ENCODE data around the gene TMEM179.
A peak's percentile ranks its signal among the peaks of the same experiment; 100 is the strongest.

TMEM179 gene

DNA sequence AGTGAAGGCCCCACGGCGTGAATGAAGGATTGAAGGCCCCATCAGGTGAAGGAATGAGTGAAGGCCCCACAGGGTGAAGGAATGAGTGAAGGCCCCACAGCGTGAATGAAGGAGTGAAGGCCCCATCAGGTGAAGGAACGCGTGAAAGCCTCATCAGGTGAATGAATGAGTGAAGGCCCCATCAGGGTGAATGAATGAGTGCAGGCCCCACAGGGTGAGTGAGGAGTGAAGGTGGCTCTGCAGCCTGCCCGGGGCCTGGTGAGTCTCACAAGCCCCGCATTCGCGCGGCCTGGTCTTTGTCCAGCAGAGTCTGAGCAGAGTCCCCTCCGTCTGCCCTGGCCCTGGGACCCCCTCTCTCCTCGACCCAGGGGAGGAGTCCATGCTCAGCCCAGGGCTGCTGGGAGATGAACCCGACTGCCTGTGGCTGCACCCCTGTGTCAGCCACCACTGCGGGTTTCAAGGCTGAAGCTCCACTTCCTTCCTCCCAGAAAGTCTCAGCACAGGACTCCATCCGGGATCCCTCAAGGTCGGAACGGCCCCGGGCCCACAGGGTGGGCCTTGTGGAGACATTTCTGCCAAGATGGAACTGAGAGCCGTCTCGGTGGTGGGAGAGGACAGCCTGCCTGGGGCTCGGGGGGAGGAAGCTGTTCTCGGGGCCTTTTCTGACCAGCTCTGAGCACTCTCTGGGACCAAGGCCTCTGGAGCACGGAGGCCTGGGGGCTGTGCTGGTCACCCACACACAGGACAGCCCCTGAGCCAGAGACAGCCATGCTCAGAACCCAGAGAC, 37.4 kb upstream of the TMEM179 start:
- peak; percentile 27 for DNase-seq (ENCODE audit: extremely low spot score)
- ChIA-PET CTCF (no interaction called here), POLR2A (interaction anchor here (0.5 kb wide), 1 partner anchor 35 kb away, joined by 3 read pairs; no protein-coding TSS in a partner anchor)
- TF ChIP-seq, protein P1, sequence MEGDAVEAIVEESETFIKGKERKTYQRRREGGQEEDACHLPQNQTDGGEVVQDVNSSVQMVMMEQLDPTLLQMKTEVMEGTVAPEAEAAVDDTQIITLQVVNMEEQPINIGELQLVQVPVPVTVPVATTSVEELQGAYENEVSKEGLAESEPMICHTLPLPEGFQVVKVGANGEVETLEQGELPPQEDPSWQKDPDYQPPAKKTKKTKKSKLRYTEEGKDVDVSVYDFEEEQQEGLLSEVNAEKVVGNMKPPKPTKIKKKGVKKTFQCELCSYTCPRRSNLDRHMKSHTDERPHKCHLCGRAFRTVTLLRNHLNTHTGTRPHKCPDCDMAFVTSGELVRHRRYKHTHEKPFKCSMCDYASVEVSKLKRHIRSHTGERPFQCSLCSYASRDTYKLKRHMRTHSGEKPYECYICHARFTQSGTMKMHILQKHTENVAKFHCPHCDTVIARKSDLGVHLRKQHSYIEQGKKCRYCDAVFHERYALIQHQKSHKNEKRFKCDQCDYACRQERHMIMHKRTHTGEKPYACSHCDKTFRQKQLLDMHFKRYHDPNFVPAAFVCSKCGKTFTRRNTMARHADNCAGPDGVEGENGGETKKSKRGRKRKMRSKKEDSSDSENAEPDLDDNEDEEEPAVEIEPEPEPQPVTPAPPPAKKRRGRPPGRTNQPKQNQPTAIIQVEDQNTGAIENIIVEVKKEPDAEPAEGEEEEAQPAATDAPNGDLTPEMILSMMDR (IDR thresholded peaks at IDR 0.05; ENCODE audit: control extremely low read depth, extremely low read depth, low read depth, missing control alignments): no peak

DNA sequence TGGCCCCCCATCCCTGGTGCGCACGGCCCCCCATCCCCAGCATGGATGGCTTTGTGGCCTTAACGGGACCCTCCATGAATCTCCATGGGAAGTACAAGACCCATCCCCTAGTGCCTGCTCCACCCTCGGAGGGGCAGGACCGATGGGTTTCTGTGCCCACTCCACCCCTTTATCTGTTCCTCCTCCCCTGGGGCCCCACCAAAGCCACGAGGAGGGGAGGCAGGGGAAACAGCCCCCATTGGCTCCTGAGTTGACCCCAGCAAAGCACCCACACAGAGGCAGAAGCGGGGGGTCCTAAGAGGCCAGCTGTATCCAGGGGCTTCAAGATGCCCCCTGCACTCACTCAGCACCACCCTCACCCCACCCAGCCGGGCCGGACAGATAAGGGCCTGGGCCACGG, 36.1 kb upstream of the TMEM179 start:
- DNase-seq (ENCODE audit: extremely low spot score): no peak
- ChIA-PET POLR2A (no interaction called here), CTCF (interaction anchor here (0.6 to 1.2 kb wide), 8 partner anchors 47 to 696 kb away, joined by 3 to 5 read pairs (median 3); no protein-coding TSS in a partner anchor)
- TF ChIP-seq, protein P1 (IDR thresholded peaks at IDR 0.05; ENCODE audit: control extremely low read depth, extremely low read depth, low read depth, missing control alignments): no peak

DNA sequence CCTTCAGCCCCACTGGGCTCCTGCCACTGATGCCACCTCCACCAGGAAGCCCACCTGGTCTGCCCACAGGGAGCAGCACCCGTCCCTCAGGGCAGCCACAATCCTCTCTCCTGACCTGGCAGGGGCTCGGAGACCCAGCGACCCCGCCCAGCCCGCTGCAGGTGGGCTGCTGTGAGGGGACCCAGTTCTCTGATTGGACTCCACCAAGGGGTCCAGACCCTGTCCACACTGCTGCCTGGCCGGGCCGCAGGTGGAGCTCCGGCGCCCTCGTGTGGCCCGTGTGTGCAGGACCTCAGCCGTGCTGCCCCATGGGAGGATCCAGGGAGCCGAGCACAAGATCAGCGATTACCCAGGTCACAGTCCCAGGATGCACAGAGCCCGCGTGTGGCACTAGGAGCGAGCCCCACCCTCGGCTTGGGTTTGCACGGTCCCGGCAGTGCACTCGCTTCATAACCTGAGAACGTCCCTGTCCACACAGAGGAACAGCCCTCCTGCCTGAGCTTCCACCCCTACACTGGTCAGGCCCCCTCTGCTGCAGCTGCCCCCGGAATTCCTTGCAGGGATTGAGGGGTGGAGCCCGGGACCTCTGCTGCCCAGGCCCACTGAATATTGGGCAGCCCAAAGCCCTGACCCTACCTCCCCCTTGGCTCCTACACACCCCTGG, 35.4 kb upstream of the TMEM179 start:
- TF ChIP-seq, protein P1 (IDR thresholded peaks at IDR 0.05; ENCODE audit: control extremely low read depth, extremely low read depth, low read depth, missing control alignments): peak; percentile 98
- POLR2A ChIA-PET: no interaction called here
- peak; percentile 86 for DNase-seq (ENCODE audit: extremely low spot score)
- CTCF ChIA-PET: interaction anchor here (0.6 to 1.2 kb wide), 9 partner anchors 46 to 696 kb away, joined by 3 to 5 read pairs (median 3); no protein-coding TSS in a partner anchor

DNA sequence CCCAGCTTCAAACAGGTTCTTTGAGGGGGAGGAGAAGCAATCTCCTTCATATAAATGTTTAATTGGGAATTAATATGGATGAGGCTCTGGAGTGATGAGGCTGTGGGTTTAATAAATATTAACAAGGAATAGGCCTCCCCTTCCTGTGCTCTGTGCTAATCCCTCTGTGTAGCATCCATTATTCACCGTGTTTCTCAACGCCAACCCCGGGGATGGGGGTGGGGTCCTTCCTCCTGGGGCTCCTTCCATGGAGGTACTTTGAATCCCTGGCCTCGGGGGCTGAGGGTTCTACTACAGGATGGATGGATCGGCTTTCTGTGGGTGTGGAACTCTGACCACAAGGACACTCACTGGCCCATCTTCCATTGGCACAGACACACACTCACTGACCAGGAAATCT, 34.9 kb upstream of the TMEM179 start:
- no peak for DNase-seq (ENCODE audit: extremely low spot score)
- TF ChIP-seq, protein P1 (IDR thresholded peaks at IDR 0.05; ENCODE audit: control extremely low read depth, extremely low read depth, low read depth, missing control alignments): no peak
- ChIA-PET POLR2A (no interaction called here), CTCF (interaction anchor here (0.9 to 1.2 kb wide), 4 partner anchors 70 to 562 kb away, joined by 3 to 5 read pairs (median 4); no protein-coding TSS in a partner anchor)

DNA sequence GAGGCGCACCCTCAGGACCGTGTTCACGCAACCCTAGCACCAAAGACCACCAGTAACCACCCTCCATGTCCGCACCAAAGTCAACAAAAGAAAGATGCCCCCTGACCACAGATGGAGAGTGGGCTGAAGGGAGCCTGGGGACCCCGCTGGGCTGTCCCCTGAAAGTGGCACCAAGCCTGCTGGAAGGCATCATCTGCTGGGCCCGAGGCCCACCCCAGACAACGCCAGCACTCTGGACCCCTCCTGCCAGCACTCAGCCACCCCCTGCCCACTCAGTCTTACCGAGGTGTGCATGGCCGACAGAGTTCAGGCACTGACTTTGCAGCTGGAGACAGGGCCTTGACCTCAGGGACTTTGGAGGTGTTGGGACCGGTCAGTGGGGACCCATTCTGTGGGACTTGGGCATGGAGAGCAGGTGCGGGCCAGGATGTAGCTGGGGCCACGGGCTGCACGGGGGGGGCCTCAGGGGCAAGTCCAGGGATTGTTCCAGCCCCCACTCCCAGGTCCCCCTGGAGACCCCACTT, 34.4 kb upstream of the TMEM179 start:
- POLR2A ChIA-PET: no interaction called here
- DNase-seq (ENCODE audit: extremely low spot score): no peak
- TF ChIP-seq, protein P1 (IDR thresholded peaks at IDR 0.05; ENCODE audit: control extremely low read depth, extremely low read depth, low read depth, missing control alignments): no peak
- CTCF ChIA-PET: interaction anchor here (0.9 kb wide), 1 partner anchor 562 kb away, joined by 5 read pairs; no protein-coding TSS in a partner anchor

DNA sequence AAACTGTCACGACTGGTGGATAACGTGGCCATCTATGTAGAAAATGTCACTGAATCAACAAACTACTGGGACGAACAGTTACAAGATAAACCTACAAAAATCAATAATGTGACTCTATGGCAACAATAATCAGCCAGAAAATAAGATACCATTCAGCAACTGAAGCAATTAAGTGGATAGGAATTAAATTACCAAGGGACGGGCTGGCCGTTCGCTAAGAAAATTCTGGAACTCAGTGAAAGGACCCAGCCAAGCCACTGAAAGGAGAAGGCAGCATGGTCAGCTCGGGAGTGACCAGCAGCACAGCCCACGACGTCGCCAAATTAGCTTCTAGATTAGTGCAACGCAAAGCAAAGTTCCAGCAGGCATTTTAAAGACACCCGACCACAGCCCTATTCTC, 33.6 kb upstream of the TMEM179 start:
- ChIA-PET CTCF (no interaction called here), POLR2A (no interaction called here)
- TF ChIP-seq, protein P1 (IDR thresholded peaks at IDR 0.05; ENCODE audit: control extremely low read depth, extremely low read depth, low read depth, missing control alignments): no peak
- no peak for DNase-seq (ENCODE audit: extremely low spot score)
